COLO668 (cell line): ENCODE data around the gene SLC5A10.

ENCODE experiments used
- DNase-seq: peaks from one replicate; lab custom pipeline; 2025; ENCODE audit not compliant: unreplicated experiment; lab: John Stamatoyannopoulos, UW

SLC5A10 gene

GRCh38 chr17:19000531-19001325 lies 48.8 kb downstream of the SLC5A10 start:
- DNase-seq, result no peak

- DNase-seq, result no peak
These were observed 50.1 kb downstream of the SLC5A10 start for GRCh38 chr17:19001907-19002590.

GRCh38 chr17:19002805-19003542 lies 51.0 kb downstream of the SLC5A10 start:
- no peak for DNase-seq

- peak; percentile 55 for DNase-seq
These were observed 51.8 kb downstream of the SLC5A10 start for GRCh38 chr17:19003543-19004420.

- DNase-seq, result peak; percentile 84
These were observed 52.6 kb downstream of the SLC5A10 start, which contains the start of gene FAM83G for GRCh38 chr17:19004421-19005136. TSS of gene FAM83G (minus strand) at chr17:19004764. CDS start at chr17:19004041, 723 bp downstream.

- DNase-seq, result no peak
These were observed 53.3 kb downstream of the SLC5A10 start for GRCh38 chr17:19005137-19005773.

- no peak for DNase-seq
These were observed 53.9 kb downstream of the SLC5A10 start for GRCh38 chr17:19005789-19006430.

GRCh38 chr17:19006698-19007097 lies 54.7 kb downstream of the SLC5A10 start:
- DNase-seq, result no peak

- DNase-seq, result no peak
These were observed 58.0 kb downstream of the SLC5A10 start for GRCh38 chr17:19009970-19010369.

GRCh38 chr17:19010729-19011505 lies 59.0 kb downstream of the SLC5A10 start:
- DNase-seq, result no peak

GRCh38 chr17:19011581-19011980 lies 59.6 kb downstream of the SLC5A10 start:
- no peak for DNase-seq

- no peak for DNase-seq
These were observed 60.5 kb downstream of the SLC5A10 start for GRCh38 chr17:19012171-19013080.

GRCh38 chr17:19013226-19013625 lies 61.3 kb downstream of the SLC5A10 start:
- no peak for DNase-seq

- no peak for DNase-seq
These were observed 62.1 kb downstream of the SLC5A10 start for GRCh38 chr17:19013806-19014627.

- DNase-seq, result no peak
These were observed 62.8 kb downstream of the SLC5A10 start for GRCh38 chr17:19014628-19015215.

GRCh38 chr17:19015428-19015827 lies 63.5 kb downstream of the SLC5A10 start:
- DNase-seq, result no peak
